CD4-positive, alpha-beta T cell treated with Interleukin-2 at 100 ng/mL for 4 hours (primary cell): Measurements from ENCODE around the gene SH2B2.
"Not testable (repeated sequence)": the region's sequence is repeated elsewhere in the genome, so short reads cannot be mapped to it uniquely, and the experiment has no call there.

Experiments used
- DNase-seq: peaks from one replicate; pipeline ENCODE4 v3.0.0-alpha.2; 2020; ENCODE audit warnings: low spot score

The SH2B2 gene

DNA sequence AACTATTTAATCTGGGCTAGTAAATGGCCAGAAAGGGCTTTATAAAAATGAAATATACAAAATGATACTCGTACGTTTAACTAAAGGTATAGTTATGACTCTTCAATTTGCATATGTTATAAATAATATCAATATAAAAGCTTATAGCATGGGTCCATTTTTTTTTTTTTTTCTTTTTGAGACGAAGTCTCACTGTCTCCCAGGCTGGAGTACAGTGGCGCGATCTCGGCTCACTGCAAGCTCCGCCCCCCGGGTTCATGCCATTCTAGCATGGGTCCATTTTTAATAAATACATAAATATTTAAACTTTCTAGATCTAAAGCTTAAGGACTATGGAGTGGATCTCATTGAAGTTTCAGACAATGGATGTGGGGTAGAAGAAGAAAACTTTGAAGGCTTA, 50.3 kb downstream of the SH2B2 start:
- not testable (repeated sequence) for DNase-seq

DNA sequence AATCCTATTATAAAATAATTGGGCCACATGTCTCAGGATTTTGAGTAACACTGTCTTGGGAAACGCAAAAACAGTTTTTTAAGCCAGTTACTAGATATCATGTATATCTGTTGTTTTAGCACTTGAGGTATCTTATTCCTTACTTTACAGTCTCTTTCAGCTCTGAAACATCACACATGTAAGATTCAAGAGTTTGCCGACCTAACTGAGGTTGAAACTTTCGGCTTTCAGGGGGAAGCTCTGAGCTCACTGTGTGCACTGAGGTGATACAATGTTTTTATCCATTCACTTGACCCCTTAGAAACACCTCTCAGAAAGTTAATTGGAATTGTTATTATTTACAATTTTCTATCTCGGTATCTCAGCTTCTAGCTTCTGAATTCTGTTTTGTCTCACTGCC, 50.8 kb downstream of the SH2B2 start:
- DNase-seq: not testable (repeated sequence)

DNA sequence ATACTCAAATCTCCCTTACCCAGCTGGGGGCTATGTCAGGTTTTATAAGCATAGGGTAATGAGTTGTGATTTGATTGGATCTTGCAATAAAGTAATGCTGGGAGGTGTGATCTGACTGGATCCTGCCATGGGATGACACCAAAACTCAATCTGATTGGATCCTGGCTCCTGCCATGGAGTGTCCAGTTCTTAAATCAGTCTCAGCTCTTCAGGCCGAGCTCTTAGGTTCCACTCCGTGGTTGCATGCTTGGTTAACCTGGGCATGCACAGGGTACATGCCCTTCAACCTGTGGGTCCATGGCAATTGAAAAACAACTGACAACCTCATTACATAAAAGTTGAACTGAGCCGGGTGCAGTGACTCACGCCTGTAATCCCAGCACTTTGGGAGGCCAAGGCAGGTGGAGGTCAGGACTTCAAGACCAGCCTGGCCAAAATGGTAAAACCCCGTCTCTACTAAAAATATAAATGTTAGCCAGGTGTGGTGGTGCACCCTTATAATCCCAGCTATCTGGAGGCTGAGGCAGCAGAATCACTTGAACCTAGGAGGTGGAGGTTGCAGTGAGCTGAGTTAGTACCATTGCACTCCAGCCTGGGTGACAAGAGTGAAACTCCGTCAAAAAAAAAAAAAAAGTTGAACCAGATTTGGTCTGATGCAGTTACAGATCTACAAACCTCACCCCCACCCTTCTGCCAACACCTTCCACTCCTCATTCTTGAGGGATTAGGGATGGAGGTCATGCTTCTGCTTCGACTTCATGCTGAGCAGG, 54.1 kb downstream of the SH2B2 start:
- not testable (repeated sequence) for DNase-seq

DNA sequence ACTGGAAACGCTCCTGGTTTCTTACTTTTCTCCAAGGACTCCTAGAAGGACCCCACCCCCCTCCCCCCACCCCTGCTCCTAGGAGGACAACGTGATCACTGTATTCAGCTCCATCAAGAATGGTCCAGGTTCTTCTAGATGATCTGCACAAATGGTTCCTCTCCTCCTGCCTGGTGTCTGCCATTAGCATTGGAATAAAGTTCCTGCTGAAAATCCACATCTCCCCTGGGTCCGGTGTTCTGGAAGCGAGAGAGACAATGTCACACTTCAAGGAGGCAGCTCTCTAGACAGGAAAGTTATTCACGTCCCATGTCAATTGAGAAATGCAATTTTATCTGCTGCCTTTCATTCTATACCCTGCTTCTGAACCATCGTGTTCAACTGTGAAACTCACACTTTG, 60.3 kb downstream of the SH2B2 start:
- DNase-seq: not testable (repeated sequence)

DNA sequence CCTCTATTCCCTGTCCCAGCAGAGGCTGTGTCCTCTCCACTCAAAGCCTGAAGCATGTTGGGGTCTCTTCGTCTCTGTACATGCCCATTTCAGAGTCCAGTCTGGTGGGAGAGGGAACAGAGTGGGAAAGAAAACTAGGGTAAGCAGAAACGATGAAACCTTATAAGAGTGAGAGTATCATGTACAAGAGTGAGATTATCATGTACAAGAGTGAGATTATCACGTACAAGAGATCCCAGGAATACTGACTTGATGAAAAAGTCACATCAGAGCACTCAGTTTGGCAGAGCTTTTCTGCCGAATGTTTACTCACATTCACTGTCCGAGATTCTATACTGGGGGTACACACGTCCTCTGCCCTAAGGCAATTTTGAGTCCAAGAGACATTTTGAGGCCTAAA, 69.7 kb downstream of the SH2B2 start, which contains the start of gene SPDYE6:
Gene SPDYE6 (minus strand): TSS at position 101 of the 400 bp plus-strand sequence. CDS start 421 bp downstream, outside the sequence.
- not testable (repeated sequence) for DNase-seq

DNA sequence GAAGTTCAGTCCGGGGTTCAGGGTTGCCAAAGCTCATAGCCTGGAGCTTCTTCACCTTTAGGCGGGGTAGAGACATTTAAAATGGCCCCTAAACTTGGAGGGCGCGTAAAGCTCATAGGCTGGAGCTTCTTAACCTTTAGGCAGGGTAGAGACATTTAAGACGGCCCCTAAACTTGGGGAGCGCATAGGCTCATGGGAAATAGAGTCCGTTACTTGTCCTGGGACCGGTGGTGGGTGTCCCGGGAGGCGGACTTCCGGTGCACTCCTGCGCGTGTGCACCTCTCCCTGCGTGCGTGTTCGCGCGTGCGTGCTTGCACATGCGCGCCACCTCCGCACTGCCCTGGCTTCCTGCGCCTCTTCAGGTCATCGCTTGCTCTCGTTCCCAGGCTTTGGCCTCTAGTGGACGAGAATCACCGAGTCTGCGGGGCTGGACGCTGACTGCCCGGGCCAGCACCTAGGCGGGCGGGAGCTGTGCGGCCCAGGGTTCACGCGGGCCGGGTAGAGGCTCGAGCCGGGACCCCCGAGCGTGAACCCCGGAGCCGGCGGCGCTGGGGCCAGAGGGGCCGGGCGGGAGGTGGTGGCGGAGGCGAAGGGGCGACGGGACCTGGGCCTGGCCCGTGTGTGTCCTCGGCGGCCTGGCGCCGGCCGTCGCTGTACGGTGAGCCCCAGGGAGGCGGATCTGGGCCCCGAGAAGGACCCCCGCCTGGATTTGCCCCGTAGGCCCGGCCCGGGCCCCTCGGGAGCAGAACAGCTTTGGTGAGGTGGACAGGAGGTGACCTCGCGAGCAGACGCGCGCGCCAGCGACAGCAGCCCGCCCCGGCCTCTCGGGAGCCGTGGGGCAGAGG, 77.1 kb downstream of the SH2B2 start:
- peak; percentile 98 for DNase-seq

DNA sequence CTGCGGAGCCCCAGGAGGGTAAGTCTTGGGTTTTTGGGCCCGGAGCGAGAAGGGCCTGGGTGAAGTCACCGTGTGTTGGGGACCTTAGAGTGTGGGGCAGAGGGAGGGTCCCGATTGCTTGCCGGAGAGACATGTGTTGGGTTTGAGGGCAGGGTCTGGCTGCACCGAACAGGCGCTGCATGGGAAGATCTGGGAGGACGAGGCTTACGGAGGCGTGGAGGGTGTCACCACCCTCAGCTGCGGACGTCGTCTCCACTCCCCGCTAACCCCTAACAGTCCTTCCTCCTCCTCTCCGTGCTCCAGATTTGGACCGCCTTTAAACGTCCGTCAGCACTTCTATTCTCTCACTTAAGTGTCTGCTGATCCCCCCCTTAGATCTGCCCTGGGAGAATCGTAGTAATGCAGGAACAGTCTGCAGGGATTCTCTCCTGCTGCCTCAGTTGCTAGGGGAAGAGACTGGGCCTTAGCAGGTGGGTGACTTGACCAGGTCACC, 77.8 kb downstream of the SH2B2 start:
- DNase-seq: not testable (repeated sequence)

DNA sequence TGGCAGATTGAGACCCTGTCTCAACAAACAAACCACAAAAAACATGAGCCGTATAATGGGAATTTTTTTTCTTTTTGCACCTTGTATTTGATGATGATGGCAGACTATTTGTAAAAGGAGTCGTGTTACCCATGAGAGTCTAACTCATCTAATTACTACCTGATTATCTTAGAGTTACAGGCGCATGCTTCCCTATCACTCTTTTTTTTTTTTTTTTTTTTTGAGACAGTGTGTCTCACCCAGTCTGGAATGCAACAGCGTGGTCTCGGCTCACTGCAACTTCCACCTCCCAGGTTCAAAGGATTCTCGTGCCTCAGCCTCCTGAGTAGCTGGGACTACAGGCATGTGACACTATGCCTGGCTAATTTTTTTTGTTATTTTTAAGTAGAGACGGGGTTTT, 78.7 kb downstream of the SH2B2 start:
- DNase-seq: not testable (repeated sequence)

DNA sequence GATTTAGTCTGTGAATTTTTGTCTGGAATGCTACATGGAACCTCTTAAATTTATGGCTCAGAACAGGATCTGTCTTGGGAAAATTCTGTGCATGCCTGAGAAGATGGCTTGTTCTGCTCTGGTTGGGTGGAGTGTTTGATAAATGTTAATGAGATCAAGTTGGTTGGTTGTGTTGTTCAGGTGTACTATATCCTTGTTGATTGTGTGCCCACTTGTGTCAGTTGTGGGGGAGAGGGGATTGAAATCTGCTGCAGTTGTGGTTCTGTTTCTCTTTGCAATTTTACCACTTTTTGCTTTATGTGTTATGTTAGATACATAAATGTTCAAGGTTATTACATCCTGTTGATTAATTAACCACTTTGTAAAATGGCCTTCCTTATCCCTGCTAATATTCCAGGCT, 83.4 kb downstream of the SH2B2 start:
- DNase-seq: not testable (repeated sequence)
